ENCODE results near the gene FLNB. TPM values are rescaled to one million over a fixed set of nuclear protein-coding genes. Genes with fewer than 3 reads are reported as not detected.

The FLNB gene
- total RNA-seq, 1 donor from 2014 or later, result 216 TPM

GRCh38 chr3:58109752-58110151, 101.5 kb downstream of the FLNB start:
- Mint-ChIP-seq H3K27ac (ENCODE audit: unreplicated experiment) (no peak overlapping the region), H3K27me3 (ENCODE audit: unreplicated experiment) (peaks cover 10% of the 10 kb centered on the region), H3K4me3 (ENCODE audit: unreplicated experiment) (no peak overlapping the region), H3K9me3 (ENCODE audit: unreplicated experiment) (no peaks in the 10 kb centered on the region), H3K36me3 (ENCODE audit: low read depth, unreplicated experiment) (peaks cover 53% of the 10 kb centered on the region), H3K4me1 (ENCODE audit: unreplicated experiment) (no peaks in the 10 kb centered on the region)
- no peak for DNase-seq (ENCODE audit: low spot score)
- TF ChIP-seq CTCF (IDR thresholded peaks at IDR 0.05; ENCODE audit: unreplicated experiment), result no peak

- no peak for TF ChIP-seq CTCF (IDR thresholded peaks at IDR 0.05; ENCODE audit: unreplicated experiment)
- DNase-seq (ENCODE audit: low spot score), result no peak
- no peaks in the 10 kb centered on the region for H3K4me1 Mint-ChIP-seq (ENCODE audit: unreplicated experiment)
- H3K9me3 Mint-ChIP-seq (ENCODE audit: unreplicated experiment), result no peaks in the 10 kb centered on the region
- no peak overlapping the region for H3K27ac Mint-ChIP-seq (ENCODE audit: unreplicated experiment)
- peak overlapping the region; percentile 62 for H3K4me3 Mint-ChIP-seq (ENCODE audit: unreplicated experiment)
- H3K27me3 Mint-ChIP-seq (ENCODE audit: unreplicated experiment), result peaks cover 10% of the 10 kb centered on the region
- H3K36me3 Mint-ChIP-seq (ENCODE audit: low read depth, unreplicated experiment), result peaks cover 59% of the 10 kb centered on the region
Observed at GRCh38 chr3:58111513-58112184, 103.4 kb downstream of the FLNB start.

- H3K27ac Mint-ChIP-seq (ENCODE audit: unreplicated experiment), result no peak overlapping the region
- H3K4me1 Mint-ChIP-seq (ENCODE audit: unreplicated experiment), result no peaks in the 10 kb centered on the region
- H3K9me3 Mint-ChIP-seq (ENCODE audit: unreplicated experiment), result no peaks in the 10 kb centered on the region
- no peak overlapping the region for H3K4me3 Mint-ChIP-seq (ENCODE audit: unreplicated experiment)
- H3K27me3 Mint-ChIP-seq (ENCODE audit: unreplicated experiment), result peaks cover 10% of the 10 kb centered on the region
- no peak for TF ChIP-seq CTCF (IDR thresholded peaks at IDR 0.05; ENCODE audit: unreplicated experiment)
- H3K36me3 Mint-ChIP-seq (ENCODE audit: low read depth, unreplicated experiment), result peaks cover 62% of the 10 kb centered on the region
- no peak for DNase-seq (ENCODE audit: low spot score)
Observed at GRCh38 chr3:58112185-58112535, 103.9 kb downstream of the FLNB start.

GRCh38 chr3:58115175-58115574, 107.0 kb downstream of the FLNB start:
- TF ChIP-seq CTCF (IDR thresholded peaks at IDR 0.05; ENCODE audit: unreplicated experiment), result no peak
- Mint-ChIP-seq H3K27me3 (ENCODE audit: unreplicated experiment) (peaks cover 12% of the 10 kb centered on the region), H3K27ac (ENCODE audit: unreplicated experiment) (no peak overlapping the region), H3K4me3 (ENCODE audit: unreplicated experiment) (no peak overlapping the region), H3K36me3 (ENCODE audit: low read depth, unreplicated experiment) (peaks cover 57% of the 10 kb centered on the region), H3K4me1 (ENCODE audit: unreplicated experiment) (no peaks in the 10 kb centered on the region), H3K9me3 (ENCODE audit: unreplicated experiment) (no peaks in the 10 kb centered on the region)
- DNase-seq (ENCODE audit: low spot score), result no peak

- H3K27ac Mint-ChIP-seq (ENCODE audit: unreplicated experiment), result no peak overlapping the region
- no peaks in the 10 kb centered on the region for H3K9me3 Mint-ChIP-seq (ENCODE audit: unreplicated experiment)
- no peaks in the 10 kb centered on the region for H3K4me1 Mint-ChIP-seq (ENCODE audit: unreplicated experiment)
- DNase-seq (ENCODE audit: low spot score), result no peak
- peak overlapping the region; percentile 69 for H3K4me3 Mint-ChIP-seq (ENCODE audit: unreplicated experiment)
- no peak for TF ChIP-seq CTCF (IDR thresholded peaks at IDR 0.05; ENCODE audit: unreplicated experiment)
- peaks cover 12% of the 10 kb centered on the region for H3K27me3 Mint-ChIP-seq (ENCODE audit: unreplicated experiment)
- H3K36me3 Mint-ChIP-seq (ENCODE audit: low read depth, unreplicated experiment), result peaks cover 67% of the 10 kb centered on the region
Observed at GRCh38 chr3:58116161-58116955, 108.1 kb downstream of the FLNB start.

All from endothelial cell (in vitro differentiated cells).